ENCODE measurements around the gene TTC28. TPM values are rescaled to one million over a fixed set of nuclear protein-coding genes. Genes with fewer than 3 reads are reported as not detected.

TTC28 gene
- total and polyA plus RNA-seq, 2 donors (not counting 1 experiment from before 2014, with no cell fraction given): 8.2 to 31.4 TPM

DNA sequence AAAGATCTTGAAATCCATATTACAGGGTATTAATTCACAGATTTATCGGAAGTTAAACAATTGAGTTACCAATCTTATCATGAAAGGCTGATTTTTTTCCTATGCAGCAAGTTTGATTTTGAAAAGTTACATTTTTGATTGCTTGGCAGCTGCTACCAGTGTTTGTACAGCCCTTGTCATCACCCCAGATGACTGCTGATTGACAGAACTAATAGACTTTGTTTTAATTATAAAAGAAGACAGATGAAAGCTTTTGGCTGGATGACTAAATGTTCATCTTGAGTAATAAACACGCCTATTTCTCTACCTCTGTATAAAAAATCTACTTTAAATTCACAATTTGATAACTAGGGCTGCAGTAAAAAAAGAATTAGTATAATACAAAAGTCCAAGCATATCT, 259.7 kb downstream of the TTC28 start:
- H3K4me1 ChIP-seq (ENCODE audit: control insufficient read depth, extremely low read depth, insufficient read depth, low read length): no peaks in the 10 kb centered on the region
- H3K27me3 ChIP-seq (ENCODE audit: control insufficient read depth, insufficient read depth, low read length): no peaks in the 10 kb centered on the region
- H4K20me1 ChIP-seq (ENCODE audit: control insufficient read depth, extremely low read depth, insufficient read depth, low read length): no peaks in the 10 kb centered on the region
- no peak overlapping the region for H2AFZ ChIP-seq (ENCODE audit: low read length)
- TF ChIP-seq, protein P1, sequence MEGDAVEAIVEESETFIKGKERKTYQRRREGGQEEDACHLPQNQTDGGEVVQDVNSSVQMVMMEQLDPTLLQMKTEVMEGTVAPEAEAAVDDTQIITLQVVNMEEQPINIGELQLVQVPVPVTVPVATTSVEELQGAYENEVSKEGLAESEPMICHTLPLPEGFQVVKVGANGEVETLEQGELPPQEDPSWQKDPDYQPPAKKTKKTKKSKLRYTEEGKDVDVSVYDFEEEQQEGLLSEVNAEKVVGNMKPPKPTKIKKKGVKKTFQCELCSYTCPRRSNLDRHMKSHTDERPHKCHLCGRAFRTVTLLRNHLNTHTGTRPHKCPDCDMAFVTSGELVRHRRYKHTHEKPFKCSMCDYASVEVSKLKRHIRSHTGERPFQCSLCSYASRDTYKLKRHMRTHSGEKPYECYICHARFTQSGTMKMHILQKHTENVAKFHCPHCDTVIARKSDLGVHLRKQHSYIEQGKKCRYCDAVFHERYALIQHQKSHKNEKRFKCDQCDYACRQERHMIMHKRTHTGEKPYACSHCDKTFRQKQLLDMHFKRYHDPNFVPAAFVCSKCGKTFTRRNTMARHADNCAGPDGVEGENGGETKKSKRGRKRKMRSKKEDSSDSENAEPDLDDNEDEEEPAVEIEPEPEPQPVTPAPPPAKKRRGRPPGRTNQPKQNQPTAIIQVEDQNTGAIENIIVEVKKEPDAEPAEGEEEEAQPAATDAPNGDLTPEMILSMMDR (conservative IDR thresholded peaks at IDR 0.05 in 1 of 2, IDR thresholded peaks at IDR 0.05 in 1 of 2; ENCODE audit: low read depth in 1 of 2, low read length in 2 of 2): no peak
- TF ChIP-seq EZH2 (IDR thresholded peaks at IDR 0.05; ENCODE audit: low read length, missing control alignments): no peak
- no peak overlapping the region for H3K9ac ChIP-seq (ENCODE audit: insufficient read depth, low read length)
- DNase-seq (ENCODE audit: low read depth in 2 of 2): no peak
- no peak overlapping the region for H3K27ac ChIP-seq (ENCODE audit: insufficient read depth, low read length)
- no peaks in the 10 kb centered on the region for H3K9me3 ChIP-seq (ENCODE audit: control insufficient read depth, insufficient read depth, low read depth, low read length)
- no peaks in the 10 kb centered on the region for H3K36me3 ChIP-seq (ENCODE audit: control insufficient read depth, insufficient read depth, low read length)
- no peak overlapping the region for H3K4me2 ChIP-seq (ENCODE audit: extremely low read depth, insufficient read depth, low read length)
- H3K79me2 ChIP-seq (ENCODE audit: control insufficient read depth, insufficient read depth, low read length): no peaks in the 10 kb centered on the region
- no peak overlapping the region for H3K4me3 ChIP-seq (replicated peaks in 1 of 4; ENCODE audit: control extremely low read depth in 1 of 4, insufficient read depth in 1 of 4, low read depth in 3 of 4, low read length in 4 of 4)

DNA sequence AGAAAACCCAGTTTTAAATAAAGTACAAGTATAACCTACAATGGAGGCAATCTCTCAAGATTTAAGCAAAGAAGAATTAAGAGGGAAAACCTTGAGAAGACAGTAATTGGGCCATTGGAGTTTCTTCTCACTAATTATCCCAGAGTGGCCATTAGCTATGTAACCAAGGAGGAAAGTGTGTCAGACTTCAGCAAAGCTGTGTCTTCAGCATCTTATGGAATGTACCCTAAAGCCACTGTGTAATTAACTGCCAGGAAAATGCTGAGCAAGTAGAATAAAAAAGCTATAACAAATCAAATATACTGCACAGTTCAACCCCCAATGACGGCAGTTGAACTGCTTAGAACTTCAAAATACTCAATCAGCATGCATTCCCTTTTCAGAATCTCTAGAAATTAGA, 261.6 kb downstream of the TTC28 start:
- Histone ChIP-seq H3K36me3 (ENCODE audit: control insufficient read depth, insufficient read depth, low read length) (no peaks in the 10 kb centered on the region), H3K79me2 (ENCODE audit: control insufficient read depth, insufficient read depth, low read length) (no peaks in the 10 kb centered on the region), H4K20me1 (ENCODE audit: control insufficient read depth, extremely low read depth, insufficient read depth, low read length) (no peaks in the 10 kb centered on the region), H3K4me3 (replicated peaks in 1 of 4; ENCODE audit: control extremely low read depth in 1 of 4, insufficient read depth in 1 of 4, low read depth in 3 of 4, low read length in 4 of 4) (no peak overlapping the region), H2AFZ (ENCODE audit: low read length) (no peak overlapping the region), H3K4me2 (ENCODE audit: extremely low read depth, insufficient read depth, low read length) (no peak overlapping the region), H3K9ac (ENCODE audit: insufficient read depth, low read length) (no peak overlapping the region), H3K4me1 (ENCODE audit: control insufficient read depth, extremely low read depth, insufficient read depth, low read length) (peaks cover 5% of the 10 kb centered on the region), H3K9me3 (ENCODE audit: control insufficient read depth, insufficient read depth, low read depth, low read length) (no peaks in the 10 kb centered on the region), H3K27ac (ENCODE audit: insufficient read depth, low read length) (no peak overlapping the region), H3K27me3 (ENCODE audit: control insufficient read depth, insufficient read depth, low read length) (no peaks in the 10 kb centered on the region)
- no peak for TF ChIP-seq EZH2 (IDR thresholded peaks at IDR 0.05; ENCODE audit: low read length, missing control alignments)
- TF ChIP-seq, protein P1 (conservative IDR thresholded peaks at IDR 0.05 in 1 of 2, IDR thresholded peaks at IDR 0.05 in 1 of 2; ENCODE audit: low read depth in 1 of 2, low read length in 2 of 2): no peak
- DNase-seq (ENCODE audit: low read depth in 2 of 2): no peak

DNA sequence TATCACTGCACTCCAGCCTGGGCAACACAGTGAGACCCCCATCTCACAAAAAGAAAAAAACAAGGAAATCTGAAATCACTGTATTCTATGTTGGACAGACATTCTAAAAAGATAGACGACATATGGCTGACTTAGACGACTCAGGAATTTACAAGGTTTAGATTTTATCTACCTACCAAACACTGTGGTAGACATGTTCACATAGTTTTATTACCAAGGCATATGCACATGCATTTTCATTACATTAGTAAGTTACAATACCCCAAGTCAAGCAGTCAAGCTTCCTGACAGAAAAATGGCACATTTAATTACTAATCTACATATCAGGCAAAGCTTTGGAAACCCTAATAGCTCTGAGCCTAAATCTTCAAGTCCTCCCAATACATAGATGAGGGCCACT, 262.2 kb downstream of the TTC28 start:
- Histone ChIP-seq H2AFZ (ENCODE audit: low read length) (no peak overlapping the region), H3K4me2 (ENCODE audit: extremely low read depth, insufficient read depth, low read length) (no peak overlapping the region), H3K9me3 (ENCODE audit: control insufficient read depth, insufficient read depth, low read depth, low read length) (no peaks in the 10 kb centered on the region), H3K27ac (ENCODE audit: insufficient read depth, low read length) (no peak overlapping the region), H3K4me3 (replicated peaks in 1 of 4; ENCODE audit: control extremely low read depth in 1 of 4, insufficient read depth in 1 of 4, low read depth in 3 of 4, low read length in 4 of 4) (no peak overlapping the region), H4K20me1 (ENCODE audit: control insufficient read depth, extremely low read depth, insufficient read depth, low read length) (no peaks in the 10 kb centered on the region), H3K36me3 (ENCODE audit: control insufficient read depth, insufficient read depth, low read length) (no peaks in the 10 kb centered on the region), H3K79me2 (ENCODE audit: control insufficient read depth, insufficient read depth, low read length) (no peaks in the 10 kb centered on the region), H3K27me3 (ENCODE audit: control insufficient read depth, insufficient read depth, low read length) (no peaks in the 10 kb centered on the region), H3K4me1 (ENCODE audit: control insufficient read depth, extremely low read depth, insufficient read depth, low read length) (peaks cover 5% of the 10 kb centered on the region), H3K9ac (ENCODE audit: insufficient read depth, low read length) (no peak overlapping the region)
- TF ChIP-seq, protein P1 (conservative IDR thresholded peaks at IDR 0.05 in 1 of 2, IDR thresholded peaks at IDR 0.05 in 1 of 2; ENCODE audit: low read depth in 1 of 2, low read length in 2 of 2): no peak
- TF ChIP-seq EZH2 (IDR thresholded peaks at IDR 0.05; ENCODE audit: low read length, missing control alignments): no peak
- DNase-seq (ENCODE audit: low read depth in 2 of 2): no peak
